DOHH2 (cell line): Measurements from ENCODE around the gene SENP2.

Experiments
- H3F3A ChIP-seq: fragments of 200-600 bp; sonication (generic), shearing (Covaris generic); 2 replicates; pipeline ENCODE4 v1.6.0; 2016; ENCODE audit warnings: antibody characterized with exemption, mild to moderate bottlenecking; ENCODE audit not compliant: control insufficient read depth, insufficient read depth
- H3K27ac ChIP-seq: fragments of 200-600 bp; sonication (generic); 2 replicates; pipeline ENCODE4 v1.5.1; 2014; ENCODE audit warnings: low read depth, mild to moderate bottlenecking, low read length, moderate library complexity
- H3K27me3 ChIP-seq: fragments of 200-600 bp; sonication (generic); 2 replicates; pipeline ENCODE4 v1.6.1; 2014; ENCODE audit warnings: mild to moderate bottlenecking, low read length, mixed read lengths; ENCODE audit not compliant: control insufficient read depth
- H3K36me3 ChIP-seq: fragments of 200-600 bp; sonication (generic); 2 replicates; pipeline ENCODE4 v1.6.1; 2014; ENCODE audit warnings: mild to moderate bottlenecking, low read length, moderate library complexity, mixed read lengths; ENCODE audit not compliant: control insufficient read depth
- H3K4me1 ChIP-seq: fragments of 200-600 bp; sonication (generic); 2 replicates; pipeline ENCODE4 v1.6.1; 2014; ENCODE audit warnings: mild to moderate bottlenecking, low read length, mixed read lengths; ENCODE audit not compliant: control insufficient read depth
- H3K4me2 ChIP-seq: fragments of 200-600 bp; sonication (generic); 2 replicates; pipeline ENCODE4 v1.6.0; 2014; ENCODE audit warnings: mild to moderate bottlenecking, low read length, moderate library complexity
- H3K4me3 ChIP-seq: fragments of 200-600 bp; sonication (generic); 2 replicates; pipeline ENCODE4 v1.5.1; 2014; ENCODE audit warnings: mild to moderate bottlenecking, low read length, mixed read lengths
- H3K79me2 ChIP-seq: fragments of 200-600 bp; sonication (generic); 2 replicates; pipeline ENCODE4 v1.6.1; 2014; ENCODE audit warnings: mild to moderate bottlenecking, low read length, mixed read lengths; ENCODE audit not compliant: control insufficient read depth
- H3K9me2 ChIP-seq: fragments of 200-600 bp; sonication (generic); replicated peaks from 2 replicates; pipeline ENCODE4 v1.6.1; 2014; ENCODE audit warnings: mild to moderate bottlenecking, low read length, mixed read lengths; ENCODE audit not compliant: control insufficient read depth
- H3K9me3 ChIP-seq: fragments of 200-600 bp; sonication (generic); 2 replicates; pipeline ENCODE4 v1.6.1; 2014; ENCODE audit warnings: antibody characterized with exemption, low read length, mixed read lengths; ENCODE audit not compliant: control insufficient read depth, insufficient read depth
- H4K20me1 ChIP-seq: fragments of 200-600 bp; sonication (generic); 2 replicates; pipeline ENCODE4 v1.6.0; 2014; ENCODE audit warnings: low read depth, mild to moderate bottlenecking, antibody characterized with exemption, low read length, moderate library complexity; ENCODE audit not compliant: control insufficient read depth, insufficient read depth
- CTCF ChIP-seq: fragments of 200-600 bp; sonication (generic); IDR thresholded peaks from one replicate; pipeline ENCODE4 v1.5.1; 2014; ENCODE audit warnings: antibody characterized with exemption, mild to moderate bottlenecking, low read depth, low read length; ENCODE audit not compliant: poor library complexity, severe bottlenecking
- EZH2phosphoT487 ChIP-seq: fragments of 200-600 bp; sonication (generic); IDR thresholded peaks from 2 replicates; pipeline ENCODE4 v1.6.1; 2017; ENCODE audit warnings: borderline replicate concordance, mild to moderate bottlenecking, antibody characterized with exemption, low read length, moderate library complexity, mixed read lengths

SENP2 gene

GRCh38 chr3:185663929-185664328 is 77.8 kb downstream of the SENP2 start:
- Histone ChIP-seq H4K20me1 (no peaks in the 10 kb centered on the region), H3K4me3 (no peak overlapping the region), H3K27me3 (peaks cover 27% of the 10 kb centered on the region), H3K4me2 (no peak overlapping the region), H3K36me3 (no peaks in the 10 kb centered on the region), H3K9me3 (no peaks in the 10 kb centered on the region), H3K9me2 (no peaks in the 10 kb centered on the region), H3K4me1 (no peaks in the 10 kb centered on the region), H3F3A (no peaks in the 10 kb centered on the region), H3K79me2 (no peaks in the 10 kb centered on the region), H3K27ac (no peak overlapping the region)
- TF ChIP-seq CTCF = no peak
- TF ChIP-seq EZH2phosphoT487 = no peak

GRCh38 chr3:185667574-185667973 is 81.5 kb downstream of the SENP2 start:
- no peaks in the 10 kb centered on the region for H3K36me3 ChIP-seq
- TF ChIP-seq CTCF (no peak), EZH2phosphoT487 (no peak)
- H3F3A ChIP-seq = no peaks in the 10 kb centered on the region
- no peak overlapping the region for H3K27ac ChIP-seq
- no peaks in the 10 kb centered on the region for H3K9me3 ChIP-seq
- H3K4me1 ChIP-seq = no peaks in the 10 kb centered on the region
- H4K20me1 ChIP-seq = no peaks in the 10 kb centered on the region
- H3K79me2 ChIP-seq = no peaks in the 10 kb centered on the region
- H3K9me2 ChIP-seq = no peaks in the 10 kb centered on the region
- no peak overlapping the region for H3K4me2 ChIP-seq
- H3K4me3 ChIP-seq = no peak overlapping the region
- H3K27me3 ChIP-seq = peaks cover 23% of the 10 kb centered on the region

- Histone ChIP-seq H3K9me2 (no peaks in the 10 kb centered on the region), H3K4me3 (no peak overlapping the region), H3K4me2 (no peak overlapping the region), H3K9me3 (peaks cover 3% of the 10 kb centered on the region; the same call in 1 of the 2 replicates), H3K27ac (no peak overlapping the region), H3K79me2 (no peaks in the 10 kb centered on the region), H3F3A (no peaks in the 10 kb centered on the region), H3K4me1 (no peaks in the 10 kb centered on the region), H3K36me3 (no peaks in the 10 kb centered on the region), H4K20me1 (no peaks in the 10 kb centered on the region), H3K27me3 (peaks cover 23% of the 10 kb centered on the region)
- no peak for TF ChIP-seq EZH2phosphoT487
- TF ChIP-seq CTCF = peak; percentile 70
Measured at GRCh38 chr3:185677146-185677829, 91.2 kb downstream of the SENP2 start.
